Left ventricle myocardium inferior (tissue), 1 donor: Measurements from ENCODE around the gene AMOTL2. TPM values are rescaled to one million over a fixed set of nuclear protein-coding genes. Genes with fewer than 3 reads are reported as not detected.

ENCODE experiments used
- DNase-seq: peaks from one replicate; pipeline ENCODE4 v3.0.0-alpha.2; 2020
- H3K27ac ChIP-seq: fragments of 200-600 bp; replicated peaks from 2 replicates; pipeline ENCODE4 v1.8.0; 2021
- H3K27me3 ChIP-seq: fragments of 200-600 bp; 2 replicates; pipeline ENCODE4 v1.8.0; 2021; ENCODE audit warnings: low read depth
- H3K36me3 ChIP-seq: fragments of 200-600 bp; 2 replicates; pipeline ENCODE4 v1.8.0; 2021
- H3K4me1 ChIP-seq: fragments of 200-600 bp; 2 replicates; pipeline ENCODE4 v1.8.0; 2021
- H3K4me3 ChIP-seq: fragments of 200-600 bp; 2 replicates; pipeline ENCODE4 v1.8.0; 2021; ENCODE audit warnings: mild to moderate bottlenecking, moderate library complexity
- H3K9me3 ChIP-seq: fragments of 200-600 bp; replicated peaks from 2 replicates; pipeline ENCODE4 v1.8.0; 2021
- CTCF ChIP-seq: fragments of 200-600 bp; IDR thresholded peaks from 2 replicates; pipeline ENCODE4 v1.8.0; 2021; ENCODE audit warnings: antibody characterized with exemption, mild to moderate bottlenecking, borderline replicate concordance
- intact Hi-C: fragments of 100-400 bp; cut with micrococcal nuclease; formaldehyde crosslinking; loops from one replicate; pipeline ENCODE4 v1.11.0; 2022
- total RNA-seq: library from RNA; stranded (reverse); fragmentation: NEBNext Ultra II Directional; extraction: Animal tissue kit (Norgen Biotek cat#: 25700); gene quantifications from one replicate; pipeline ENCODE4 v1.2.1, GENCODE V29; 2021
- donor health status: DM: no; HTN: yes; CAD: no; lungs with severe emphysema.

The AMOTL2 gene
- total RNA-seq, 1 donor from 2014 or later, result 44.4 TPM

- H3K36me3 ChIP-seq, result no peaks in the 10 kb centered on the region
- intact Hi-C loops, result no loop called here
- TF ChIP-seq CTCF, result no peak
- H3K4me3 ChIP-seq, result no peak overlapping the region
- H3K4me1 ChIP-seq, result peaks cover 16% of the 10 kb centered on the region
- no peak overlapping the region for H3K27ac ChIP-seq
- H3K9me3 ChIP-seq, result no peaks in the 10 kb centered on the region
- DNase-seq, result no peak
- no peaks in the 10 kb centered on the region for H3K27me3 ChIP-seq
Measured at GRCh38 chr3:134388292-134388691, 14.0 kb upstream of the AMOTL2 start.

GRCh38 chr3:134387293-134387692 is 13.0 kb upstream of the AMOTL2 start:
- H3K9me3 ChIP-seq, result no peaks in the 10 kb centered on the region
- no peaks in the 10 kb centered on the region for H3K36me3 ChIP-seq
- DNase-seq, result no peak
- intact Hi-C loops, result no loop called here
- TF ChIP-seq CTCF, result no peak
- no peaks in the 10 kb centered on the region for H3K27me3 ChIP-seq
- H3K4me1 ChIP-seq, result peaks cover 6% of the 10 kb centered on the region
- H3K4me3 ChIP-seq, result no peak overlapping the region
- H3K27ac ChIP-seq, result no peak overlapping the region

GRCh38 chr3:134384963-134385362 is 10.7 kb upstream of the AMOTL2 start:
- Histone ChIP-seq H3K27me3 (no peaks in the 10 kb centered on the region), H3K27ac (no peak overlapping the region), H3K4me1 (no peaks in the 10 kb centered on the region), H3K9me3 (no peaks in the 10 kb centered on the region), H3K36me3 (no peaks in the 10 kb centered on the region), H3K4me3 (no peak overlapping the region)
- intact Hi-C loops, result loop anchor here (5.0 kb wide), 1 partner anchor 87 kb away; no protein-coding TSS in a partner anchor
- no peak for DNase-seq
- no peak for TF ChIP-seq CTCF

GRCh38 chr3:134381831-134382442 is 7.7 kb upstream of the AMOTL2 start:
- DNase-seq, result no peak
- Histone ChIP-seq H3K36me3 (no peaks in the 10 kb centered on the region), H3K4me1 (peaks cover 15% of the 10 kb centered on the region), H3K27ac (no peak overlapping the region), H3K27me3 (no peaks in the 10 kb centered on the region), H3K4me3 (no peak overlapping the region), H3K9me3 (no peaks in the 10 kb centered on the region)
- intact Hi-C loops, result loop anchor here (5.0 kb wide), 1 partner anchor 90 kb away; no protein-coding TSS in a partner anchor
- no peak for TF ChIP-seq CTCF

- DNase-seq, result no peak
- Histone ChIP-seq H3K27me3 (no peaks in the 10 kb centered on the region), H3K9me3 (no peaks in the 10 kb centered on the region), H3K27ac (peak overlapping the region; percentile 21), H3K4me1 (peaks cover 18% of the 10 kb centered on the region), H3K36me3 (no peaks in the 10 kb centered on the region), H3K4me3 (no peak overlapping the region)
- intact Hi-C loops, result loop anchor here (5.0 kb wide), 1 partner anchor 91 kb away; no protein-coding TSS in a partner anchor
- no peak for TF ChIP-seq CTCF
Measured at GRCh38 chr3:134381076-134381475, 6.8 kb upstream of the AMOTL2 start.
